Activated T-cell treated with anti-CD3 and anti-CD28 coated beads, Interleukin-2, amount 50 U/mL, for 48 hours (primary cell): ENCODE results near the gene MC2R.

ENCODE experiments used
- DNase-seq, 2 experiments: peaks; one replicate each; pipeline ENCODE4 v3.0.0-alpha.2; 2020

MC2R gene

GRCh38 chr18:13915391-13915790 is at the start of gene MC2R:
MC2R (minus strand) TSS chr18:13915536; CDS start chr18:13885518, 30,018 bp downstream.
- DNase-seq = no peak

GRCh38 chr18:13945811-13946210 is 30.5 kb upstream of the MC2R start:
- DNase-seq = no peak

DNA sequence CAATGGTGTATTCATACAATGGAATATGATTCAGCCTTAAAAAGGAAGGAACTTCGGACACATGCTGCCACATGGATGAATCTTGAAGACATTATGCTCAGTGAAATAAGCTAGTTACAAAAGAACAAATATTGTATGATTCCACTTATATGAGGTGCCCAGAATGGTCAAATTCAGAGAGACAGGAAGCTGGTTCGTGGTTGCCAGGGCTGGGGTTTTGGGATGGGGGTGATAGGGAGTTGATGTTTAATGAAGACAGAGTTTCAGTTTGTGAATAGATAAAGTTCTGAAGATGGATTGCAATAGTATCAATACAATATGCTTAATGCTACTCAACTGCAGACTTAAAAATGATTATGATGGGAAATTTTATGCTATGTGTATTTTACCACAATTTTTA is 28.0 kb upstream of the MC2R start:
- DNase-seq = no peak

DNA sequence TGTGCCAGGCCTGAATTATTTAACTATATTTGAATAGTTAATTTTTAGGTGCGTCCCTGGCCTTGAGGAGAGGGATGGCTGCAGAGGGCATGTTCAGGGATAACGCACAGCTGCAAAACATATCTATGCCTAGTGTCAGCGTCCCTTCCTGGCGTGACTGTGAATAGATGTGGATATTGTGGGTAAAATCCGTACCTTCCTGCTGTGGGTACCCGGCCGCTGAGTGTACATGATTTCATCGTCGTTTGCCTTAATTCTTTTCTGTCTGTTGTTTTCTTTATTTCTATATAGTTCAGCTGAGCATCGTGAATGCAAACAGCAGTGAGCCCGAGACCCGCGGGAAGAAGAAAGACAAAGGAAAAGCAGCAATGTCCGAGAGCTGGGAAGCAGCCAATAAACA is 25.0 kb upstream of the MC2R start:
- no peak for DNase-seq

DNA sequence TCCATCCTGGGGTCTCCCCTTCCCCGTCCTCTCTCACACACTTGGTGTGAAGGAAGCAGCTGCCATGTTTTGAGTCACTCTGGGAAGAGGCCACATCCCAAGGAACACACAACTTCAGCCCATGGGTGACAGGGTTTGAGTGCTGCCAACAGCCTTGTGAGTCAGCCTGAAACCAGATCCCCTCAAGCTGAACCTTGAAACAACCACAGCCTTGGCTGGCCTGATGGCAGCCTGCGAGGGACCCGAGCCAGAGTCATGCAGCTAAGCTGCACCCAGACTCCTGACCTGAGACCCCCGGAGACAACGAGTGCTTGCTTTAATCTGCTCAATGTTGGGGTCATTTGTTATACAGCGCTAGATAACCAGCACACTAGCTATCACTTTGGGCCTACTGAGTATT is 19.3 kb upstream of the MC2R start:
- DNase-seq = no peak

DNA sequence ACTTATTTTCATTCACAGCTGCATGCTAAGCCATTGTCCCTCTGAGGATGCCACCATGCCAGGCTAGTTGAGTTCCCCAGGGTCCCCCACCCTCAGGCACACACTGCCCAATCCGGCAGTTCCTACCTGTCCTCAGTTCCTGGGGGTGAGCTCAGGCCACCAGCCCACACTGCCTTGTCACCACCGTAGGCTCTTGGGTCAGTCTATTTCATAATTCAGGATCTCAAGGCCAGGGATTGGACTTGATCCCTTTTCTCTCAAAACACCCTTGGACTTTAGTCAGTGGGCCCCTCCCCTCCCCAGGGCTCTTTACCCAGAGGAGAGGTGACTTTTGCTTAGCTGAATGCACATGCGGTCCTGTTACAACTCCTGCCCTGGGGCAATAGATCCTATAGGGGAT is 18.7 kb upstream of the MC2R start:
- no peak for DNase-seq

- no peak for DNase-seq
Measured at GRCh38 chr18:13932285-13933025, 17.1 kb upstream of the MC2R start.

- no peak for DNase-seq
Measured at GRCh38 chr18:13930964-13931363, 15.6 kb upstream of the MC2R start.

DNA sequence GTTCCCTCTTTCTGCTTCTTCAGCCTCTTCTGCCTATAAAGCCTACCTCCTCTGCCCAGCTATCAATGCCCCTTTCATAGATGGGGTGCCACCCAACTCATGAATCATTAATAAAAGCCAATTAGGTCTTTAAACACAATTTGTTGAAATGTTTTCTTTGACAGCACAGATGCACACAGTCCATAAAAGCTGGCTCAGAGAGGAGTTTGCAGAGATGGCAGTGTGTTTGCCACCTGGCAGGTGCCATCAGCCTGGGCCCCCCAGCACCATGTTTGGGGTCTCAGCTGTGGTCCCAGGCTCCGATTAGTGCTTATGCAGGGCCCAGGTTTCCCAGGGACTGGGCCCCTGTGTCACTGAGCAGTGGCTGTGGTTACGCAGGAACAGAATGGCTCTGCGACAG is 7.9 kb upstream of the MC2R start:
- DNase-seq = no peak

- DNase-seq = no peak
Measured at GRCh38 chr18:13918898-13919297, 3.6 kb upstream of the MC2R start.

DNA sequence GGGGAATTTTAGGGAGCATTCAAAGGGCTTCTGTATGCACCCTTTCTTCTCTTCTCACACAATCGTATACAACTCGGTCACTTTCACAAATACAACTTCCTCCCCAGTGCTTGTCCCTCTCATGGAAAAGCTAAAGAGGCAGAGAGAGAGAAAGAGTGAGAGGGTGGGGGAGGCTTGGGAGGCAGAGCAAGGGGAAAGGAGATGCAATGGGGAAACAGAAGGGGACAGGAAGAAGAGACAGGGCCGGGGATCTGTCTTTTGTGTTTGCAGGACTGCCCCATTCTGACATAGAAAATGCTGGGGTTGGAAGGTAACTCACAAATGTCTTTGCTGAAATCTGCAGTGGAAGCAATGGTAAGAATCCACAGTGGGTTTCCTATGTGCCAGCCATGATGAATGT is 2.1 kb upstream of the MC2R start:
- DNase-seq = no peak

DNA sequence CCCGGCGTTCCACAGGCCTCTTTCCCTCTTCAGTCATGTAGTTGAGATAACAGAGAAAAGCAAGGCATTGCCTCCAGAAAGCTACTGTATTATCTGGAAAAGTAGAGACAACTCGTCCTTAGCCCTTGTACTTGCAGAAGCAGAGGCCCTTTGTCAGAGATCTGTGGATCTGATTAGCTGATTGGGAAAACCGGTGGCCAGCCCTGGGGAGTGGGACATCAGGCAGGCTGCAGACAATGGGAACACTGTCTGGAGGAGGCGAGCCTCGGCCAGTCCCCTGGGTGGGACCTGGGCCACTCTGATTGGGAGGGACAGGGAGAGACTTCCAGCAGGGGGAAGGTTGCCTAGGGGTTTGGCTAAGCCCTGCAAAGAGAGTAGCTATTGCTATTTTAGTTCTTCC is 1.2 kb upstream of the MC2R start:
- DNase-seq = no peak

DNA sequence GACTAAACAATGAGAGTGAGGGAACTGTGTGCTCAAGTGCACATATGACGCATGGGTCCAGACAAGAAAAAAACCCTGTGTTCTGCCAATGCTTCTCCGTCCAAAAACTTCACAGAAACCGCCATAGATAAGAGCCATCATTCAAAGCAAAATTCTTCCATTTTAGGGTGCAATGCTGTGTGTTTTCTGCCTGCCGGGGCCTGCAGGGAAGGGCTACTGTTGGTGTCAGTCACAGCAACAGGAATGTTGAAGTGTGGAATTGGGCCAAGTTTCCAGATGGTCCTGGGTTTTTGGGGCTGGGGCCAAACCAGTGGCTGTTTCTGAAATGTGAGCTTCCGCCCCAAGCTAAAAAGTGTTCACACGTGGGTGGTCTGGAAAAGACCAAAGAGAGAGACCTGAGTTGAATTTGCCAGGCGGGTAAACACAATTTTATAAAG is 677 bp upstream of the MC2R start:
- no peak for DNase-seq

DNA sequence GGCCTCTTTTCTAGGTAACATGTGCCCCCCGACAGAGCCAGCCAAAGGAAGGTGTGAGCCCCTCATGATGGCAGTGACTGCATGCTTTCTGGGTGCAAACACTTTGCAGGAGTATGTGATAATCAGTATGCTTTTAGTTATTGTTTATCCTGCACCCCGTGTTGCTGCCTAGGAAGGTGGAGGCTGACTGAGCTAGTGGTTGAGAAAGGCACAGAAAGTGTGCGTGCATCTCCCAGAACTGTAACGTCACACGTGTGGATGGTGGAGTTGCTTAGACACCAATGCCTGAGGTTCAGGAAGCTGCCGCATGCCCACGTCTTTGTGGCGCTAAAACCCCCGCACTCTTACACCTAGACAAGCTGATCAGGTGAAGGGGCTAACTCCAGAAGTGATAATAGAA is 580 bp downstream of the MC2R start:
- DNase-seq = no peak

DNA sequence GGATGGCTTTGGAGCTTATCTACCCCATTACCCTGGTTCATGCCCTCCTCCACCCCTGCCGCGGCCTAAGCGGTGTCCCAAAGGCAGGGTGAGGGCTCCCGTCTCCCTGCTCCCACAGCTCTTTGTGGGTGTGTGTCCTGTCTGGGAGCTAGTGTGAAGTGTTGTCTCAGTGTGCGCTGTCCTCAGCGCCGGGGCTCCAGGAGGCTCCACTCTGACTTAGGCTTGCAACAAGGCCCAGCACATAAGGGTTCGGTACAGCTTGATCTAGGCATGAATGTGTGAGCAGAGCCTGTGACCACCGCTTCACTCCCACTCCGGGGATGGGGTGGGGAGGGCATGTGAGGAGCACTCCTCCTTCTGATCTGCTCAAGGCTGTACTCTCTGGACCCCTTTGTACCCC is 1.2 kb downstream of the MC2R start:
- DNase-seq = no peak

GRCh38 chr18:13913205-13913604 is 2.1 kb downstream of the MC2R start:
- no peak for DNase-seq

- no peak for DNase-seq
Measured at GRCh38 chr18:13912601-13913000, 2.7 kb downstream of the MC2R start.

DNA sequence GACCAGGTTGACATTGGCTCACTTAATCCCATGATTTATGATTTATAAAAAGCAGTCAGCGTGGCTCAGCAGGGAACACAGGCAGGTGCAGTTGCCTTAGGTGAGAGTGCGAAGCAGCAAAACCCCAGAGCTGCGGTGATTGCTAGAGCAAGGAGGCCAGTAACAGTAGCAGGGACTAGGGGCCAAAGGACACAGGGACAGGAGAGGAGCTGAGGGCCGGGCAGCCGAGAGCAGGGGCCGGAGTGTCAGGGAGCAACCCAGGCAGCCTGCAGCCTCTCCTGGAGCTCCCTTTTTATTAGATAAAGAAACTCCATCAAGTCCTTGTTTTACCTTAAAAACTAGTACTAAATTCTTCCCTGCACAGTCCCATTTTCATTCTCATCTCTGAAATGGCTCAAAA is 4.3 kb downstream of the MC2R start:
- DNase-seq = no peak

DNA sequence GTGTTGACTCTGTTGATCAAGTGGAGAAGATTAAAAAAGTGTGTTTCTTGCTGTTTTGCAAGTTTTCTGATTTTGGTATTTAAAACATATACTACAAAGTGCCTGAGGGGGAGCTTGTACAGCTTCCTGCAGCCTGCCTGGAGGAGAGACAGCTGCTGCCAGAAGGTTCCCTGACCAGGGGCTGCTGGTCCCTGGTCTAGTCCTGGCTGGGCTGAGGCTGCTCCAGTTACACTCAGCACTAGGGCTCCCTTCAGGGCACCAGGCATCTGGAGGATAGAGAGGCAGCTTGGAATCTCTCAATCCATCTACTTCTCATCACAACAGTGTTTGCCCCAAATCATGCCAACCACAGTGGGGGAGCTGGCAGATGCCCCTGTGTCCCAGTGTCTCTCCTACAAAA is 4.8 kb downstream of the MC2R start:
- DNase-seq = no peak

DNA sequence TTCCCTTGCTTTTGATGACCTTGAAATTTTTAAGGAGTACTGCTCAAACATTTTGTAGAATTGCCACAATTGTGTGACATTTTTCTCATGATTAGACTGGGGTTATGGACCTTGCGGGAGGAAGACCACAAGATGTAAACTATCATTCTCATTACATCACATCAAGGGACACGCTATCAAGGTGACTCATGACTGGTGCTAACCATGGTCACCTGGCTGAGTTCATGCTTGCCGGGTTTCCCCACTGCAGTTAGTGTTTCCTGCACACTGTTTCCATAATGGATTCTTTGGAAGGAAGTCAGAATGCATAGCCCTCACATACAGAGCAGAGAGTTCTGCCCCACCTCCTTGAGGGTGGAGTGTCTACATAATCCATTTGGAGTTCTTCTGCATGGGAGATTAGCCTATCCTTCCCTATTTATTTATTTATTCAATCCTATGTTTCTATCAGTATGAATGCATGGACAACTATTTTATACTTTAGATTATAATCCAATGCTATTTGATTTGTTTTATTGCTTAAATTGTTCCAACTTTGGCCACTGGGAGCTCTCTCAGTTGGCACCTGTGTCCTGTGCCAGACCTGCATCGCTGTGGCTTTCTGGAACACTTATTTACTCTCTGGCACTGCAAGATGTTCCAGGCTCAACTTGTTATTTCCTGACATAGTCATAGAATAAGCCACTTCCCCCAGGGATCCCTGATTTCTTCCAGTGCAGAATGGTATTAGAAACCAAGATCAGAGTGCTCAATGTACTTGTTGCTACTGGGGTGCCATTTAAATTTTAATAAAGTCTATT is 6.0 kb downstream of the MC2R start:
- no peak for DNase-seq

DNA sequence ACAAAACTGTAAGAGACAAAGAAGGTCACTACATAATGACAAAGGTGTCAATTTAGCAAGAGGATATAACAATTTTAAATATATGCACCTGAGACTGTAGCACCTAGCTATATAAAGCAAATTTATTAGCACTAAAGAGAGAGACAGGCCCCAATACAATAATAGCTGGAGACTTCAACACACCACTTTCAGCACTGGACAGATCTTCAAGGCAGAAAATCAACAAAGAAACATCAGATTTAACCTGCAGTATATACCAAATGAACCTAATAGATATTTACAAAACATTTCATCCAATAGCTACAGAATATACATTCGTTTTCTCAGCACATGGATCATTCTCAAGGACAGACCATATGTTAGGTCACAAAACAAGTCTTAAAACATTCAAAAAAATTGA is 14.7 kb downstream of the MC2R start:
- DNase-seq = no peak

- DNase-seq = no peak
Measured at GRCh38 chr18:13895505-13896033, 19.8 kb downstream of the MC2R start.

GRCh38 chr18:13894531-13894930 is 20.8 kb downstream of the MC2R start:
- DNase-seq = no peak

- no peak for DNase-seq
Measured at GRCh38 chr18:13893418-13893760, 21.9 kb downstream of the MC2R start.
